ENCODE data around the gene WHRN. TPM values are rescaled to one million over a fixed set of nuclear protein-coding genes. Genes with fewer than 3 reads are reported as not detected.

The WHRN gene
- total RNA-seq, 1 experiment from 2014 or later, result 1.4 TPM

GRCh38 chr9:114467226-114467750 is 38.0 kb downstream of the WHRN start:
- no peak overlapping the region for H3K4me3 ChIP-seq (ENCODE audit: low read depth, low read length)
- no peaks in the 10 kb centered on the region for H3K9me3 ChIP-seq
- no TSS peak for BruUV-seq (replicated peaks)
- no peaks in the 10 kb centered on the region for H3K36me3 ChIP-seq (ENCODE audit: control insufficient read depth, insufficient read depth, low read length)
- no peak overlapping the region for H3K27ac Mint-ChIP-seq (ENCODE audit: unreplicated experiment)
- no peak for TF ChIP-seq CTCF (IDR thresholded peaks at IDR 0.05; ENCODE audit: insufficient read depth in 1 of 2, low read depth in 1 of 2, low read length in 1 of 2, severe bottlenecking in 1 of 2, unreplicated experiment in 1 of 2)
- no peaks in the 10 kb centered on the region for H3K9me3 Mint-ChIP-seq (ENCODE audit: unreplicated experiment)
- no peak overlapping the region for H3K4me3 Mint-ChIP-seq (ENCODE audit: unreplicated experiment)
- no peaks in the 10 kb centered on the region for H3K36me3 Mint-ChIP-seq (ENCODE audit: insufficient read depth, unreplicated experiment)
- DNase-seq, result no peak
- no peaks in the 10 kb centered on the region for H3K4me1 ChIP-seq
- CTCF ChIA-PET, result no interaction called here
- POLR2A ChIA-PET, result no interaction called here
- no peaks in the 10 kb centered on the region for H3K27me3 ChIP-seq (replicated peaks; ENCODE audit: control insufficient read depth, insufficient read depth, low read length)
- no peaks in the 10 kb centered on the region for H3K4me1 Mint-ChIP-seq (ENCODE audit: low read depth, unreplicated experiment)
- no peaks in the 10 kb centered on the region for H3K27me3 Mint-ChIP-seq (ENCODE audit: insufficient read depth, unreplicated experiment)
- intact Hi-C loops (cut with micrococcal nuclease; ENCODE audit: unreplicated experiment), result no loop called here

GRCh38 chr9:114465906-114466900 is 39.1 kb downstream of the WHRN start:
- Mint-ChIP-seq H3K36me3 (ENCODE audit: insufficient read depth, unreplicated experiment) (no peaks in the 10 kb centered on the region), H3K4me3 (ENCODE audit: unreplicated experiment) (no peak overlapping the region), H3K4me1 (ENCODE audit: low read depth, unreplicated experiment) (no peaks in the 10 kb centered on the region), H3K27ac (ENCODE audit: unreplicated experiment) (no peak overlapping the region), H3K9me3 (ENCODE audit: unreplicated experiment) (no peaks in the 10 kb centered on the region), H3K27me3 (ENCODE audit: insufficient read depth, unreplicated experiment) (no peaks in the 10 kb centered on the region)
- H3K4me1 ChIP-seq, result no peaks in the 10 kb centered on the region
- TF ChIP-seq CTCF (IDR thresholded peaks at IDR 0.05; ENCODE audit: insufficient read depth in 1 of 2, low read depth in 1 of 2, low read length in 1 of 2, severe bottlenecking in 1 of 2, unreplicated experiment in 1 of 2), result no peak
- intact Hi-C loops (cut with micrococcal nuclease; ENCODE audit: unreplicated experiment), result no loop called here
- no peaks in the 10 kb centered on the region for H3K27me3 ChIP-seq (replicated peaks; ENCODE audit: control insufficient read depth, insufficient read depth, low read length)
- no peaks in the 10 kb centered on the region for H3K36me3 ChIP-seq (ENCODE audit: control insufficient read depth, insufficient read depth, low read length)
- DNase-seq, result no peak
- ChIA-PET POLR2A (no interaction called here), CTCF (no interaction called here)
- BruUV-seq (replicated peaks), result no TSS peak
- no peak overlapping the region for H3K4me3 ChIP-seq (ENCODE audit: low read depth, low read length)
- no peaks in the 10 kb centered on the region for H3K9me3 ChIP-seq

- H3K4me3 Mint-ChIP-seq (ENCODE audit: unreplicated experiment), result no peak overlapping the region
Measured at GRCh38 chr9:114465417-114465816, 39.9 kb downstream of the WHRN start.

More at GRCh38 chr9:114465417-114465816, 39.9 kb downstream of the WHRN start:
- CTCF ChIA-PET, result no interaction called here
- no peaks in the 10 kb centered on the region for H3K36me3 ChIP-seq (ENCODE audit: control insufficient read depth, insufficient read depth, low read length)
- H3K27me3 ChIP-seq (replicated peaks; ENCODE audit: control insufficient read depth, insufficient read depth, low read length), result no peaks in the 10 kb centered on the region
- Mint-ChIP-seq H3K36me3 (ENCODE audit: insufficient read depth, unreplicated experiment) (no peaks in the 10 kb centered on the region), H3K9me3 (ENCODE audit: unreplicated experiment) (no peaks in the 10 kb centered on the region), H3K4me1 (ENCODE audit: low read depth, unreplicated experiment) (no peaks in the 10 kb centered on the region), H3K27me3 (ENCODE audit: insufficient read depth, unreplicated experiment) (no peaks in the 10 kb centered on the region), H3K27ac (ENCODE audit: unreplicated experiment) (no peak overlapping the region)
- intact Hi-C loops (cut with micrococcal nuclease; ENCODE audit: unreplicated experiment), result no loop called here
- no peaks in the 10 kb centered on the region for H3K4me1 ChIP-seq
- no peaks in the 10 kb centered on the region for H3K9me3 ChIP-seq
- TF ChIP-seq CTCF (IDR thresholded peaks at IDR 0.05; ENCODE audit: insufficient read depth in 1 of 2, low read depth in 1 of 2, low read length in 1 of 2, severe bottlenecking in 1 of 2, unreplicated experiment in 1 of 2), result no peak
- no TSS peak for BruUV-seq (replicated peaks)
- DNase-seq, result no peak
- H3K4me3 ChIP-seq (ENCODE audit: low read depth, low read length), result no peak overlapping the region
- POLR2A ChIA-PET, result no interaction called here
